Liver (tissue), 9 donors: ENCODE data around the gene HIRIP3. TPM values are rescaled to one million over a fixed set of nuclear protein-coding genes. Genes with fewer than 3 reads are reported as not detected.

Experiments
- DNase-seq: peaks from one replicate; pipeline ENCODE4 v3.0.0-alpha.2; 2017; ENCODE audit warnings: low spot score
- H3K27ac ChIP-seq, 2 donors: one replicate each; pipeline ENCODE4 v1.7.0; 2013; ENCODE audit warnings: inconsistent platforms in 2 of 2, low read length in 2 of 2, control low read depth in 1 of 2, low read depth in 1 of 2, mild to moderate bottlenecking in 1 of 2
- H3K27me3 ChIP-seq, 4 donors: one replicate each; pipeline versions ENCODE4 v1.6.1 to v1.7.0; 2013; ENCODE audit warnings: low read length in 3 of 4, inconsistent platforms in 1 of 4, mild to moderate bottlenecking in 1 of 4, moderate library complexity in 1 of 4; ENCODE audit not compliant: control insufficient read depth in 4 of 4, insufficient read depth in 4 of 4
- H3K36me3 ChIP-seq, 4 donors: one replicate each; pipeline versions ENCODE4 v1.6.1 to v1.7.0; 2013; ENCODE audit warnings: low read length in 3 of 4, mild to moderate bottlenecking in 3 of 4, low read depth in 1 of 4, moderate library complexity in 1 of 4; ENCODE audit not compliant: control insufficient read depth in 4 of 4, insufficient read depth in 3 of 4
- H3K4me1 ChIP-seq, 4 donors: one replicate each; pipeline versions ENCODE4 v1.6.1 to v1.7.0; 2013; ENCODE audit warnings: low read length in 3 of 4, mild to moderate bottlenecking in 3 of 4, moderate library complexity in 1 of 4; ENCODE audit not compliant: control insufficient read depth in 4 of 4, insufficient read depth in 4 of 4
- H3K4me3 ChIP-seq, 3 donors: one replicate each; pipeline versions ENCODE4 v1.6.1 to v1.7.0; 2013; ENCODE audit warnings: low read length in 3 of 3, control low read depth in 1 of 3, low read depth in 1 of 3, mild to moderate bottlenecking in 1 of 3
- H3K9ac ChIP-seq, 2 donors: one replicate each; pipeline ENCODE4 v1.7.0; 2013; ENCODE audit warnings: low read length in 2 of 2, mild to moderate bottlenecking in 2 of 2, moderate library complexity in 2 of 2, control low read depth in 1 of 2, low read depth in 1 of 2
- H3K9me3 ChIP-seq, 4 donors: one replicate each; pipeline versions ENCODE4 v1.6.1 to v1.7.0; 2013; ENCODE audit warnings: low read length in 3 of 4; ENCODE audit not compliant: control insufficient read depth in 4 of 4
- ATF3 ChIP-seq: IDR thresholded peaks from 2 replicates; pipeline ENCODE4 v1.6.1; 2016; ENCODE audit warnings: antibody characterized with exemption
- CTCF ChIP-seq: fragments of 150-350 bp; IDR thresholded peaks from 2 replicates; pipeline ENCODE4 v1.5.1; 2017; ENCODE audit warnings: improper control_type of control experiment, low read depth, low read length; ENCODE audit not compliant: missing input control
- EGR1 ChIP-seq, 2 donors: IDR thresholded peaks; 2 replicates each; pipeline ENCODE4 v1.6.1; 2016 to 2018; ENCODE audit warnings: antibody characterized with exemption in 2 of 2, low read depth in 2 of 2
- FOXA1 ChIP-seq: IDR thresholded peaks from 2 replicates; pipeline ENCODE4 v1.6.1; 2016; ENCODE audit warnings: antibody characterized with exemption
- FOXA2 ChIP-seq: IDR thresholded peaks from 2 replicates; pipeline ENCODE4 v1.6.1; 2016; ENCODE audit warnings: antibody characterized with exemption
- GABPA ChIP-seq, 2 donors: IDR thresholded peaks in 1 of 2; conservative IDR thresholded peaks in 1 of 2; 2 replicates each; pipeline ENCODE4 v1.6.1; 2016; ENCODE audit warnings: antibody characterized with exemption in 2 of 2, mild to moderate bottlenecking in 1 of 2, moderate library complexity in 1 of 2
- HNF4A ChIP-seq, 2 donors: conservative IDR thresholded peaks; 2 replicates each; pipeline ENCODE4 v1.6.1; 2016; ENCODE audit warnings: antibody characterized with exemption in 2 of 2, mild to moderate bottlenecking in 2 of 2
- HNF4G ChIP-seq: IDR thresholded peaks from 2 replicates; pipeline ENCODE4 v1.6.1; 2016; ENCODE audit warnings: antibody characterized with exemption
- JUND ChIP-seq, 2 donors: IDR thresholded peaks; 2 replicates each; pipeline ENCODE4 v1.6.1; 2016; ENCODE audit warnings: antibody characterized with exemption in 2 of 2
- MAX ChIP-seq: IDR thresholded peaks from 2 replicates; pipeline ENCODE4 v1.6.1; 2016; ENCODE audit warnings: antibody characterized with exemption
- NR2F2 ChIP-seq: IDR thresholded peaks from 2 replicates; pipeline ENCODE4 v1.6.1; 2016; ENCODE audit warnings: antibody characterized with exemption
- RAD21 ChIP-seq, 2 donors: IDR thresholded peaks; 2 replicates each; pipeline ENCODE4 v1.6.1; 2016; ENCODE audit warnings: antibody characterized with exemption in 2 of 2, mild to moderate bottlenecking in 2 of 2
- REST ChIP-seq: IDR thresholded peaks from 2 replicates; pipeline ENCODE4 v1.6.1; 2016; ENCODE audit warnings: antibody characterized with exemption, mild to moderate bottlenecking
- SP1 ChIP-seq: IDR thresholded peaks from 2 replicates; pipeline ENCODE4 v1.6.1; 2018; ENCODE audit warnings: antibody characterized with exemption, mild to moderate bottlenecking
- TAF1 ChIP-seq: conservative IDR thresholded peaks from 2 replicates; pipeline ENCODE4 v1.6.1; 2016; ENCODE audit warnings: antibody characterized with exemption, mild to moderate bottlenecking
- YY1 ChIP-seq: IDR thresholded peaks from 2 replicates; pipeline ENCODE4 v1.6.1; 2016; ENCODE audit warnings: antibody characterized with exemption, mild to moderate bottlenecking
- ZBTB33 ChIP-seq: IDR thresholded peaks from 2 replicates; pipeline ENCODE4 v1.6.1; 2016; ENCODE audit warnings: antibody characterized with exemption
- WGBS: extraction: QIAGEN DNeasy Blood & Tissue Kit; methylation state at CpG from one replicate; pipeline ENCODE4 v1.1.7; 2013; 5-methylcytosine and 5-hydroxymethylcytosine counted together
- polyA plus RNA-seq, 2 donors: library from polyadenylated mRNA; stranded (reverse) in 1 of 2; unstranded in 1 of 2; fragments of 200-250 nt in 1 of 2; fragments of >200 nt in 1 of 2; fragmentation: Nextera tagmentation in 1 of 2; extraction: Ambion mirVana in 1 of 2; gene quantifications; one replicate each; pipeline versions ENCODE4 v1.2.1 to v1.2.3, GENCODE V29; 2013 to 2015
- total RNA-seq, 2 donors: library from RNA; depleted of rRNA; stranded (reverse); fragments of >200 nt; gene quantifications; one replicate each; pipeline ENCODE4 v1.2.3, GENCODE V29; 2014
- donor health status: healthy.
- donor health status: healthy.
- donor health status: healthy.
- donor health status: healthy.
- donor health status: healthy.

Gene HIRIP3
- total and polyA plus RNA-seq, 4 donors, result 5.7 to 10.5 (median 9.1) TPM

GRCh38 chr16:30033270-30033669 lies 37.9 kb upstream of the HIRIP3 start:
- no peaks in the 10 kb centered on the region for H3K9me3 ChIP-seq
- WGBS, result 64% methylated on average over 7 of the region's 7 CpGs
- H3K4me3 ChIP-seq, result no peak overlapping the region
- peaks cover 0 to 3% (median under 1%) of the 10 kb centered on the region in 4 donors for H3K27me3 ChIP-seq
- no peak for DNase-seq
- H3K9ac ChIP-seq, result no peak overlapping the region
- H3K36me3 ChIP-seq, result no peaks in the 10 kb centered on the region
- H3K27ac ChIP-seq, result no peak overlapping the region
- TF ChIP-seq YY1, result no peak
- no peak for TF ChIP-seq SP1
- TF ChIP-seq FOXA2, result no peak
- TF ChIP-seq ATF3, result no peak
- no peak for TF ChIP-seq REST
- TF ChIP-seq MAX, result no peak
- no peak for TF ChIP-seq TAF1
- H3K4me1 ChIP-seq, result no peaks in the 10 kb centered on the region

- H3K4me3 ChIP-seq, result no peak overlapping the region
- H3K9ac ChIP-seq, result no peak overlapping the region
- TF ChIP-seq RAD21 (IDR thresholded peaks at IDR 0.05), result peak; percentile 64 to 73
- no peak for TF ChIP-seq NR2F2
- TF ChIP-seq ATF3, result no peak
- peak; percentile 62 for TF ChIP-seq CTCF
- TF ChIP-seq HNF4G, result no peak
- no peak for TF ChIP-seq JUND (IDR thresholded peaks at IDR 0.05)
- TF ChIP-seq TAF1, result no peak
- TF ChIP-seq FOXA2, result no peak
- TF ChIP-seq MAX, result no peak
- TF ChIP-seq HNF4A (conservative IDR thresholded peaks at IDR 0.05), result peak in 1 of 2 donors; percentile 21
- TF ChIP-seq ZBTB33, result no peak
- no peak for TF ChIP-seq EGR1 (IDR thresholded peaks at IDR 0.05; ENCODE audit: low read depth in 2 of 2)
- TF ChIP-seq FOXA1, result no peak
- no peak for TF ChIP-seq GABPA (IDR thresholded peaks at IDR 0.05 in 1 of 2, conservative IDR thresholded peaks at IDR 0.05 in 1 of 2)
- peaks cover 0 to 3% (median under 1%) of the 10 kb centered on the region in 4 donors for H3K27me3 ChIP-seq
- 25% methylated on average over 12 of the region's 12 CpGs for WGBS
- DNase-seq, result peak; percentile 65
- H3K4me1 ChIP-seq, result no peaks in the 10 kb centered on the region
- no peak overlapping the region for H3K27ac ChIP-seq
- no peaks in the 10 kb centered on the region for H3K36me3 ChIP-seq
- H3K9me3 ChIP-seq, result no peaks in the 10 kb centered on the region
Observed at GRCh38 chr16:30032083-30032819, 36.8 kb upstream of the HIRIP3 start.
